OCI-LY7 (cell line): ENCODE data around the gene PTGER4. TPM values are rescaled to one million over a fixed set of nuclear protein-coding genes. Genes with fewer than 3 reads are reported as not detected.
"Not testable (repeated sequence)": the region's sequence is repeated elsewhere in the genome, so short reads cannot be mapped to it uniquely, and the experiment has no call there.

Source experiments
- BruUV-seq: library from RNA; stranded (reverse); fragments of 400-500 nt; replicated peaks from 2 replicates; lab custom pipeline; 2021; lab: Mats Ljungman, UMichigan
- CTCF ChIA-PET: fragments of 300-600 bp; sonication (Branson Sonifier 250); formaldehyde crosslinking; loops from one replicate; lab custom pipeline; 2022; ENCODE audit warnings: antibody characterized with exemption; ENCODE audit not compliant: unreplicated experiment; lab: Charles Lee
- POLR2A ChIA-PET: fragments of 300-600 bp; sonication (Branson Sonifier 250); formaldehyde crosslinking; loops from one replicate; lab custom pipeline; 2022; ENCODE audit warnings: antibody characterized with exemption; lab: Charles Lee
- DNase-seq: peaks from one replicate; pipeline ENCODE4 v3.0.0-alpha.2; 2015; ENCODE audit warnings: low spot score
- H2AFZ ChIP-seq: fragments of 200-600 bp; sonication (generic), shearing (Covaris generic); 2 replicates; pipeline ENCODE4 v1.6.1; 2014; ENCODE audit warnings: mild to moderate bottlenecking, antibody characterized with exemption, low read length, moderate library complexity
- H3K27ac ChIP-seq: fragments of 200-600 bp; sonication (generic); 2 replicates; pipeline ENCODE4 v1.5.1; 2014; ENCODE audit warnings: mixed run types, low read depth, mild to moderate bottlenecking, moderate library complexity, low read length, inconsistent platforms; ENCODE audit not compliant: poor library complexity, severe bottlenecking
- H3K36me3 ChIP-seq: fragments of 200-600 bp; sonication (generic); 2 replicates; pipeline ENCODE4 v1.6.1; 2014; ENCODE audit warnings: mild to moderate bottlenecking, antibody characterized with exemption, low read length, moderate library complexity, mixed read lengths; ENCODE audit not compliant: insufficient read depth
- H3K4me1 ChIP-seq: fragments of 200-600 bp; sonication (generic); 2 replicates; pipeline ENCODE4 v1.5.1; 2014; ENCODE audit warnings: mild to moderate bottlenecking, low read length; ENCODE audit not compliant: insufficient read depth, poor library complexity, severe bottlenecking
- H3K4me2 ChIP-seq: fragments of 200-600 bp; sonication (generic); 2 replicates; pipeline ENCODE4 v1.6.1; 2014; ENCODE audit warnings: mild to moderate bottlenecking, low read length
- H3K4me3 ChIP-seq: fragments of 200-600 bp; sonication (generic); 2 replicates; pipeline ENCODE4 v1.5.1; 2014; ENCODE audit warnings: mild to moderate bottlenecking, low read depth, low read length; ENCODE audit not compliant: poor library complexity, severe bottlenecking
- H3K79me2 ChIP-seq: fragments of 200-600 bp; sonication (generic); 2 replicates; pipeline ENCODE4 v1.6.1; 2016; ENCODE audit warnings: low read depth, mild to moderate bottlenecking, low read length, moderate library complexity, mixed read lengths; ENCODE audit not compliant: insufficient read depth
- H3K9me2 ChIP-seq: fragments of 200-600 bp; sonication (generic); 2 replicates; pipeline ENCODE4 v1.6.1; 2016; ENCODE audit warnings: mild to moderate bottlenecking, low read length, mixed read lengths; ENCODE audit not compliant: insufficient read depth
- H3K9me3 ChIP-seq: fragments of 200-600 bp; sonication (generic); 2 replicates; pipeline ENCODE4 v1.6.1; 2014; ENCODE audit warnings: mild to moderate bottlenecking, mixed run types, low read length, mixed read lengths
- H4K20me1 ChIP-seq: fragments of 200-600 bp; sonication (generic); 2 replicates; pipeline ENCODE4 v1.6.1; 2014; ENCODE audit warnings: mild to moderate bottlenecking, antibody characterized with exemption, low read length, moderate library complexity, mixed read lengths; ENCODE audit not compliant: insufficient read depth
- EZH2phosphoT487 ChIP-seq: fragments of 200-600 bp; sonication (generic); IDR thresholded peaks from 2 replicates; pipeline ENCODE4 v1.6.1; 2018; ENCODE audit warnings: low read depth, borderline replicate concordance, mild to moderate bottlenecking, mixed run types, antibody characterized with exemption, low read length, moderate library complexity, mixed read lengths
- intact Hi-C: fragments of 100-400 bp; cut with micrococcal nuclease; formaldehyde crosslinking; loops from one replicate; pipeline ENCODE4 v1.10.0; 2022; ENCODE audit not compliant: unreplicated experiment
- total RNA-seq, 2 experiments: library from RNA; depleted of rRNA in 1 of 2; stranded (reverse); fragments of >200 nt in 1 of 2; shearing (Covaris generic) in 1 of 2; gene quantifications; 2 replicates each; pipeline ENCODE4 v1.2.3, GENCODE V29; 2014 to 2022
- TF ChIP-seq, protein P1 (sequence below): fragments of 200-600 bp; sonication (generic); conservative IDR thresholded peaks from 2 replicates; pipeline ENCODE4 v1.5.1; 2014; ENCODE audit warnings: mild to moderate bottlenecking, antibody characterized with exemption, low read length, moderate library complexity, mixed read lengths

PTGER4 gene
- total RNA-seq, 2 experiments from 2014 or later: 0.49 to 1.4 TPM

DNA sequence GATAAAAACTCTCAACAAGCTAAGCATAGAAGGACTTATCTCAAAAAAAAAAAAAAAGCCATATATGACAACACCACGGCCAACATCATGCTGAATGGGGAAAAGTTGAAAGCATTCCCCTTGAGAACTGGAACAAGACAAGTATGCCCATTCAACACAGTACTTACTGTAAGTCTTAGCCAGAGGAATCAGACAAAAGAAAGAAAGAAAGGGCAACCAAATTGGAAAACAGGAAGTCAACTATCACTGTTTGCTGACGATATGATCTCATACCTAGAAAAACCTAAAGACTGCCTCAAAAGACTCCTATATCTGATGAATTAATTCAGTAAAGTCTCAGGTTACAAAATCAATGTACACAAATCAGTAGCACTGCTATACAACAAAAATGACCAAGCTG lies 24.6 kb upstream of the PTGER4 start:
- Histone ChIP-seq H2AFZ (no peak overlapping the region), H3K4me1 (no peaks in the 10 kb centered on the region), H3K4me3 (no peak overlapping the region), H3K79me2 (no peaks in the 10 kb centered on the region), H3K9me3 (no peaks in the 10 kb centered on the region), H3K9me2 (no peaks in the 10 kb centered on the region), H3K27ac (no peak overlapping the region), H4K20me1 (no peaks in the 10 kb centered on the region), H3K4me2 (no peak overlapping the region), H3K36me3 (no peaks in the 10 kb centered on the region)
- CTCF ChIA-PET: no interaction called here
- intact Hi-C loops: no loop called here
- TF ChIP-seq, protein P1, sequence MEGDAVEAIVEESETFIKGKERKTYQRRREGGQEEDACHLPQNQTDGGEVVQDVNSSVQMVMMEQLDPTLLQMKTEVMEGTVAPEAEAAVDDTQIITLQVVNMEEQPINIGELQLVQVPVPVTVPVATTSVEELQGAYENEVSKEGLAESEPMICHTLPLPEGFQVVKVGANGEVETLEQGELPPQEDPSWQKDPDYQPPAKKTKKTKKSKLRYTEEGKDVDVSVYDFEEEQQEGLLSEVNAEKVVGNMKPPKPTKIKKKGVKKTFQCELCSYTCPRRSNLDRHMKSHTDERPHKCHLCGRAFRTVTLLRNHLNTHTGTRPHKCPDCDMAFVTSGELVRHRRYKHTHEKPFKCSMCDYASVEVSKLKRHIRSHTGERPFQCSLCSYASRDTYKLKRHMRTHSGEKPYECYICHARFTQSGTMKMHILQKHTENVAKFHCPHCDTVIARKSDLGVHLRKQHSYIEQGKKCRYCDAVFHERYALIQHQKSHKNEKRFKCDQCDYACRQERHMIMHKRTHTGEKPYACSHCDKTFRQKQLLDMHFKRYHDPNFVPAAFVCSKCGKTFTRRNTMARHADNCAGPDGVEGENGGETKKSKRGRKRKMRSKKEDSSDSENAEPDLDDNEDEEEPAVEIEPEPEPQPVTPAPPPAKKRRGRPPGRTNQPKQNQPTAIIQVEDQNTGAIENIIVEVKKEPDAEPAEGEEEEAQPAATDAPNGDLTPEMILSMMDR: no peak
- TF ChIP-seq EZH2phosphoT487: no peak
- POLR2A ChIA-PET: interaction anchor here (0.6 to 0.7 kb wide), 3 partner anchors 125 to 845 kb away, joined by 3 to 5 read pairs (median 3); no protein-coding TSS in a partner anchor
- BruUV-seq: no TSS peak
- DNase-seq: no peak

DNA sequence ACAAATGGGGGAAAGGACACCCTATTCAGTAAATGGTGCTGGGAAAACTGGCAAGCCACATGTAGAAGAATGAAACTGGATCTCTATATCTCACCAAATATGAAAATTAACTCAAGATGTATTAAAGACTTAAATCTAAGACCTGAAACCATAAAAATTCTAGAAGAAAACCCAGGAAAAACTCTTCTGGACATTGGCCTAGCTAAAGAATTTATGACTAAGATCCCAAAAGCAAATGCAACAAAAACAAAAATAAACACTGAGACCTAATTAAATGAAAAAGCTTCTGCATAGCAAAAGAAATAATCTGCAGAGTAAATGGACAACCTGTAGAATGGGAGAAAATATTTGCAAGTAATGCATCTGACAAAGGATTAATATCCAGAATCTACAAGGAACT lies 23.6 kb upstream of the PTGER4 start:
- H3K36me3 ChIP-seq, intact Hi-C loops, H3K4me1 ChIP-seq, H4K20me1 ChIP-seq, POLR2A ChIA-PET, H3K79me2 ChIP-seq, DNase-seq, H3K9me2 ChIP-seq, H3K4me2 ChIP-seq, H3K9me3 ChIP-seq, H3K27ac ChIP-seq, H2AFZ ChIP-seq, BruUV-seq, CTCF ChIA-PET, H3K4me3 ChIP-seq: not testable (repeated sequence)

DNA sequence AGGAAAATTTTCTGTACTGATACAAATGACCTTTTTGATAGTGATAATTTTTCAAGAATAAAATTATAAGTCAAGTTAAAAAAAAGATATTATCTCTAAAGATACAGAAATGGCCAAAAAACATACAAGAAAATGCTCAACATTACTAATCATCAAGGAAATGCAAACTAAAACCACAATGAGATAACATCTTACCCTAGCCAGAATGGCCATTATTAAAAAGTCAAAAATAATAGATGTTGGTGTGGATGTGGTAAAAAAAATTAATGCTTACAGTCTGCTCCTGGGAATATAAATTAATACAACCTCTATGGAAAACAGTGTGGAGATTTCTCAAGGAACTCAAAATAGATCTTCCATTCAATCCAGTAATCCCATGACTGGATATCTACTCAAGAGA lies 22.9 kb upstream of the PTGER4 start:
- Histone ChIP-seq H3K4me2 (no peak overlapping the region), H3K36me3 (no peaks in the 10 kb centered on the region), H2AFZ (no peak overlapping the region), H3K4me1 (no peaks in the 10 kb centered on the region), H3K9me3 (no peaks in the 10 kb centered on the region), H3K9me2 (no peaks in the 10 kb centered on the region), H4K20me1 (no peaks in the 10 kb centered on the region), H3K27ac (no peak overlapping the region), H3K4me3 (no peak overlapping the region), H3K79me2 (no peaks in the 10 kb centered on the region)
- TF ChIP-seq, protein P1: no peak
- no peak for TF ChIP-seq EZH2phosphoT487
- ChIA-PET POLR2A (no interaction called here), CTCF (no interaction called here)
- BruUV-seq: no TSS peak
- intact Hi-C loops: no loop called here
- no peak for DNase-seq
